HuH-7.5 (cell line): ENCODE data around the gene VEZT.
"Not testable (repeated sequence)": the region's sequence is repeated elsewhere in the genome, so short reads cannot be mapped to it uniquely, and the experiment has no call there.

Source experiments
- DNase-seq: peaks from one replicate; pipeline ENCODE4 v3.0.0; 2011; ENCODE audit warnings: low spot score

Gene VEZT

DNA sequence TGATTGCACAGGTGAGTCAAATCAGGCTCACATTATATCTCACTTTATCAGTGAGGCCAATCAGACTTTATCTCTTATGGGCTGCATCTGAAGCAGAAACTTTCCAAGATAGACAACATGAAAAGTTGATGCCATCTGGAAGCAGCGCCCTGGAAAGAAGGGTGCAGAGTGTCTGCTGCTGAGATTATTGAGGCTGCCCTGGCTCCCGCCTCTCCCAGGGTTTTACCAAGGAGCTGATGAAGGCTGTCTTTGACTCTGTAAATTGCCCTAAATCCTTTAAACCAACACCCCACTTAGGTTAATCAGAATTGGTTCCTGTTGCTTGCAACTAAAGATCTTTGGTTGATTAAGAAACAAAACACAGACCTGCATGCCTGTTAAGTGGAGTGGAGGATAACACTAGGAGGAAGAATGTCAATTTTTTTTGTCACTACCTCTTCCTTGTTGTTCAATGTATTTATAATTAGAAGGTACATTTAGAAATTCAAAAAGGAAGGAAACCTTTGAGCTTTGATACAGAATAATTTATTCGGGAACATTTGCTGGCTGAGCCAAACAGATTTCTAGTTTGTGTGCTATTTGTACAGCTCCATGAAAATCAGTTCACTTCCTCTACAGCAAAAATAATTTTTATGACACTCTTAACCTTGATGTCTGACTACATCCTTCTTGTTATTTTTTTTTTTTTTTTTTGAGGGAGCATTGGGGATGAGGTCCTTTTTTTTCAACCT lies 104.1 kb downstream of the VEZT start:
- no peak for DNase-seq

DNA sequence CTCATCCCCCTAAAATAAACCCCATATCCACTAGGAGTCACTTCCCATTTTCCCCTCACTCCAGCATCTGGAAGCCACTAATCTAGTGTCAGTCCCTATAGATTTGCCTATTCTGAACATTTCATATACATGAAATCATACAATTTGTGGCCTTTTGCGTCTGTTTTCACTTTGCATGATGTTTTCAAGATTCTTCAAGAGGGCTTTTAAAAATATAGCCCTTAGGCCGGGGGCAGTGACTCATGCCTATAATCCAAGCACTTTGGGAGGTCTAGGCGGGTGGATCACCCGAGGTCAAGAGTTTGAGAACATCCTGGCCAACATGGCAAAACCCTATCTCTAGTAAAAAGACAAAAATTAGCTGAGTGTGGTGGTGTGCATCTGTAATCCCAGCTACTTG lies 104.7 kb downstream of the VEZT start:
- no peak for DNase-seq

DNA sequence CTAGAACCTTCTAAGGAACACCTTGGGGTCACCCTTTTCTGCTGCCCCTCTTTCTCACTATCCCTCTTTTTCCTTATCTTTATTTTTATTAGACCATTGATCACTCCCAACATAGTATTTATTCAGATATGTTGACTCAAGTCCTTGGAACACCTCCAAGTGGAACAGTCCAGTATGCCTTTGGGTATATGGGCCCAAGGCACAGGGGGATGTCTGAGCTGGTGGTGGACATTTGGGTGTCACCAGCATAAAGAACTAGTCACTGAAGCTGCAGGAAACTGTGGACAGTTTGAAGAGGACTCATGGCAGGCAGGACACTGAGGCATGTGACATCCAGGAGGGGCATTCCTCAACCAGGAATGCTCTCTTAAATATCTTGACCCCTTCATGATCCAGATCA lies 105.6 kb downstream of the VEZT start:
- DNase-seq: no peak

GRCh38 chr12:95324246-95324645 lies 106.6 kb downstream of the VEZT start:
- not testable (repeated sequence) for DNase-seq

DNA sequence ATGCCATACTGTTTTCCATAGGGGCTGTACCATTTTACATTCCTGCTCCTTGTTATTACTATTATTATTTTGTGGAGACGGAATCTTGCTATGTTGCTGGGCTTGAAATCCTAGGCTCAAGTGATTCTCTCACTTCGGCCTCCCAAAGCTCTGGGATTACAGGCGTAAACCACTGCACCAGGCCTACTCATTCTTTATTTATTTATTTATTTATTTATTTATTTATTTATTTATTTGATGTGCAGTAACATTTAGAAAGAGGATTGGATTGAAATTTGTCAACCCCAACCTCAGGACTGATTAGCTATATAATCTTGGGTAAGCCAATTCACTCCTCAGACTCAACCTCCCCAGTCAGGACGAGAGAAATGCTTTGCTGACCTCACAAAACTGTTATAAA lies 107.9 kb downstream of the VEZT start:
- DNase-seq: no peak

GRCh38 chr12:95326445-95326844 lies 108.8 kb downstream of the VEZT start:
- DNase-seq: no peak

DNA sequence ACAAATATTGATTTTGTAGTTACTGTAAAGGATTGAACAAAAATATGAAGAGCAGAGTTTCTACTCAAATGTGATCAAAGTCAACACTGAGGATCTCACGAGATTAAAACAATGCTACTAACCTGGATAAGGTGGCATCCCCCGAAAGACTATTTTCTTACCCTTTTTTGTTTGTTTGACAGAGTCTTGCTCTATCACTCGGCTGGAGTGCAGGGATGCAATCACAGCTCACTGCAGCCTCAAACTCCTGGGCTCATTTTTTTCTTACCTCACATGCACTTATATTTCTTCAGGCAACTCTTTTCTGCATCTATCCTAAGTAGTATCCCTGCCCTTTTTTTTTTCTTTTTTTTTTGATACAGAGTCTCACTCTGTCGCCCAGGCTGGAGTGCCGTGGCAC lies 109.2 kb downstream of the VEZT start:
- no peak for DNase-seq

DNA sequence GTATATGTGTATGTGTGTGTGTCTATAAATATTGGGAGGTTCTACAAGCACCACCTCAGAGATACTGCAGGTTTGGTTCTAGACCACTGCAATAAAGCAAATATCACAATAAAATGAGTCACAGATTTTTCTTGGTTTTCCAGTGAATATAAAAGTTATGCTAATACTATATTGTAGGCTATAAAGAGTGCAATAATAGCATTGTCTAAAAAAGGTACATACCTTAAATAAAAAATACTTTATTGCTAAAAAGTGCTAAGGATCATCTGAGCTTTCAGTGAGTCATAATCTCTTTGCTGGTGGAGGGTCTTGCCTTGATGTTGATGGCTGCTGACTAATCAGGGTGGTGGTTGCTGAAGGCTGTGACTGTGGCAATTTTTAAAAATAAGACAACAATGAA lies 111.1 kb downstream of the VEZT start:
- no peak for DNase-seq

DNA sequence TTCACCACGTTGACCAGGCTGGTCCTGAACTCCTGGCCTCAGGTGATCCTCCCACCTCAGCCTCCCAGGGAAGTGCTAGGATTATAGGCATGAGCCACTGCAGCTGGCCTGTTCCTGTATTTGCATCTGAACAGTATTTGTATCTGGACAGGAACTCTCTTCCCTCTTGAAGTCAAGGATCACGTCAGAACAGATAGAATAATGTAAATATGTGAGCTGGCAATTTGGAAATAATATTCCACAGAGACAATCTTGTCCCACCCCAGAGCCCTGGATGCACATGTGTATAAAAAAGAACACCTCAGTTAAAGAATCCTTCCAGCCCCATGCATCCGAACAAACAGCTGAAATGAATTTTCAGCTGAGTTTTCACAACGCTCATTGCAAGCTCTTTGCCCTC lies 118.3 kb downstream of the VEZT start:
- no peak for DNase-seq

DNA sequence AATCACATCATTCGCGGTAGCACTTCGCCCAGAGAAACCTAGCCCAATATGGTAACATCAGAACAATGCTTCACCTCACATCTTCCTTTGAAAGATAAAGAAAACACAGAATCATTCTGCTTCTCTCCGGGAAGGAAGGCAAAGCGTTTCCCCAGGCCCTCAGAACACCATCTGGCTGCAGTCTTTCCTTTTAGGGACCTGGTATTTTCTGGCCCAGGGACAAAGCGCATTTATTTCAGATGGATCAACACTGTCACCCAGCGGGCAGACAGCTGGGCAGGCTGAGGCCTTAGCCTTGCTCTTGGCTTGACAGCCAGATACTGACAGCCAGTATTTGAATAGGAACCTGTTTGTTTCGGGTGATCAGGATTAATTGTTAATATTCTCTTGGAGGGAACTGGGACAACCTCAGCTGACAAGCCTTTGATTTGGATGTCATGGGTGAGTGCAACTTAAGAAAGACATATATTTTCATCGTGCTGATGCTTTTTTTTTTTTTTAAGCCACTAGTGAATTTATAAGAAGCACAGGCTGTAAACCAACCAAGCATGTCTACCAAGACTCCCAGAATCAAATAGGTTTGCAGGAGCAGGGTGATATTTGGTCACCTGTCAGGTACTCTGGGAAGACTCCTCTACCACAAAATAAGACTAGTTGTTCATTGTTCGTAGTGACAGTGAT lies 118.9 kb downstream of the VEZT start:
- DNase-seq: peak; percentile 41

- DNase-seq: no peak
Observed at GRCh38 chr12:95337146-95337545, 119.5 kb downstream of the VEZT start.

DNA sequence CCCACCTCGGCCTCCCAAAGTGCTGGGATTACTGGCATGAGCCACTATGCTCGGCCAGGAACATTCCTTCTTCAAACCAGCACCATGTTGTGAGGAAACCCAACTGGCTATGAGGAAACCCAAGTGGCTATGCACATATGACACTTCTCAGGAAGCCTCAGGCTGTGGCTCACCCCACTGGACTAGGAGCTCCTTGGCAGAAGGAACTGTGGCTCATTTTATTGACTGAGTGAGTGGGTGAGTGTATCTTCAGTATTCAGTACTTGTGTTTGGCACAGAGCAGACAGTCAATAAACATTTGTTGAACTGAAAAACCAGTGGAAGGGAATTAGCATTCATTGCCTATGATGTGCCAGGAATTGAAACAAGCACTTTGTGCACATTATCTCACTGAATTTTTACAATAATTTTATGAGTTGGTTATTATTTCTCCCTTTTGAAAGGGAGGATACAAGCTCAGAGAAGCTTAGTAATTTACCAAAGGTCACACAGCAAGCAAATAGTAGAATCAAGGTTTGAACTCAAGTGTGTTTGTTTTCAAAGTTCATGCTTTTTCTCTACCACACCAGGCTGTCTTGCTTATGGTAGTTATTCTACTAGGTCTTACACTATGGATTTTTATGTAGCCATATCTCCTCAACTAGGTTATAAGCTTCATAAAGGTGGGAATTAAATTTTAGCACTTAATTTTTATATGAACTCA lies 121.6 kb downstream of the VEZT start:
- DNase-seq: no peak

DNA sequence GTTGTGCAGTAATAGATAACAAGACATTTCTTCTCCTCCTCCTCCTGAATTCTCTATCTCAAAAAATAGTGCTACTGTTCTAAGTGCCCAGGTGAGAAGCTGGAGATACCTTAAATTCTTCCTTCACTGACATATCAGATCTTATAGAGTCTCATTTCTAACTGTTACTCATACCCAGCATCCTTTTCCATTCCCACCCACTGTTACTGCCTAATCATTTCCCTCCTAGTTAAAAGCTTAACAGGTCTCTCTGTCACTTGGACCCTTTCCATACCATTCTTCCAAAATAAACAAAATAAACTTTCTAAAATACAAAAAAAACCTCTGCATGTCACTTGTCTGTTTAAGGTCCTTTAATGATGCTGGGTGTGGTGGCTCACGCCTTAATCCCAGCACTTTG lies 124.4 kb downstream of the VEZT start:
- no peak for DNase-seq

GRCh38 chr12:95343461-95344230 lies 126.0 kb downstream of the VEZT start:
- no peak for DNase-seq

GRCh38 chr12:95349291-95349690 lies 131.7 kb downstream of the VEZT start:
- no peak for DNase-seq

DNA sequence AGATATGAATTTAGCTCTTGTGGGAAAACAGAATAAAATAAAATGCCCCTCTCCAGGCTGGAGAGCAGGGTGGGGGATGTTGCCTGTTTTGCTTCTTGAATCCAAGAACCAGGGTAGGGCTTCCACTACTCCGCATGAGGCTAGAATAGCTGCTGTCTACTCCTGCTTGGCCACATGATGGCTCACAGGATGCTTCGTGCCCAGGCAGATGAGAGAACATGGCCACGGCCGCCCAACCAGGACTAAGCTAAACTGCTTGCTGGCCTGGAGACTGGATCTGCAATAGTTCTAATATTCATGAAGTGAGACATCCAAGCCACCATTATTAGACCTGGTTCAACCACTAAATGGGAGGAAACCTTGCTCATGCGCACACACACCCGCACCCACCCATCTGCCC lies 134.1 kb downstream of the VEZT start:
- no peak for DNase-seq
